ENCODE measurements around the gene SUSD1. TPM values are rescaled to one million over a fixed set of nuclear protein-coding genes. Genes with fewer than 3 reads are reported as not detected.
A peak's percentile ranks its signal among the peaks of the same experiment; 100 is the strongest.

SUSD1 gene
- total and polyA plus RNA-seq, 2 donors from 2014 or later, result 11.0 to 19.8 TPM

DNA sequence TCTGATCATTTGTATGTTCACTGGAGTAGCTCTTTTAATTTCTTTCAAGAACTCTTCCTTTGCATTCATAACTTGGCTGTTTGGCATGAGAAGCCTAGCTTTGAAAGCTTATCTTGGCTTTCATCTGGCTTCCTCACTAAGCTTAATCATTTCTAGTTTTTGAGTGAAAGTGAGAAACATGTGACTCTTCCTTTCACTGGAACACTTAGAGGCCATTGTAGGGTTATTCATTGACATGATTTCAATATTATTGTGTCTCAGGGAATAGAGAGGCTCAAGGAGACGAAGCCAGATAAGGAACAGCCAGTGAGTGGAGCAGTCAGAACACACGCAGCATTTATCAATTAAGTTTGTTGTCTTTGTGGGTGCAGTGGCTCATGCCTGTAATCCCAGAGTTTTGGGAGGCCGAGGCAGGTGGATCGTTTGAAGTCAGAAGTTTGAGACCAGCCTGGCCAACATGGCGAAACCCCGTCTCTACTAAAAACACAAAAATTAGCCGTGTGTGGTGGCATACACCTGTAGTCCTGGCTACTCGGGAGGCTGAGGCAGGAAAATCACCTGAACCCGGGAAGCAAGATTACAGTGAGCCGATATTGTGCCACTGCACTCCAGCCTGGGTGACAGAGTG, 180.2 kb downstream of the SUSD1 start:
- H3K27me3 ChIP-seq (ENCODE audit: control insufficient read depth, insufficient read depth, low read length), result no peaks in the 10 kb centered on the region
- no peak overlapping the region for H3K4me3 ChIP-seq (ENCODE audit: low read length in 3 of 3)
- peak overlapping the region; percentile 52 to 84 for H3K27ac ChIP-seq (ENCODE audit: low read depth in 2 of 2, low read length in 2 of 2)
- intact Hi-C loops (cut with DNase I), result no loop called here
- no peaks in the 10 kb centered on the region for H3K36me3 ChIP-seq (ENCODE audit: control insufficient read depth in 2 of 3, insufficient read depth in 3 of 3, low read length in 3 of 3)
- peaks cover 3 to 5% (median 3%) of the 10 kb centered on the region in 3 donors for H3K4me1 ChIP-seq (ENCODE audit: control insufficient read depth in 2 of 3, insufficient read depth in 2 of 3, low read depth in 1 of 3, low read length in 3 of 3)
- TF ChIP-seq, protein P1, sequence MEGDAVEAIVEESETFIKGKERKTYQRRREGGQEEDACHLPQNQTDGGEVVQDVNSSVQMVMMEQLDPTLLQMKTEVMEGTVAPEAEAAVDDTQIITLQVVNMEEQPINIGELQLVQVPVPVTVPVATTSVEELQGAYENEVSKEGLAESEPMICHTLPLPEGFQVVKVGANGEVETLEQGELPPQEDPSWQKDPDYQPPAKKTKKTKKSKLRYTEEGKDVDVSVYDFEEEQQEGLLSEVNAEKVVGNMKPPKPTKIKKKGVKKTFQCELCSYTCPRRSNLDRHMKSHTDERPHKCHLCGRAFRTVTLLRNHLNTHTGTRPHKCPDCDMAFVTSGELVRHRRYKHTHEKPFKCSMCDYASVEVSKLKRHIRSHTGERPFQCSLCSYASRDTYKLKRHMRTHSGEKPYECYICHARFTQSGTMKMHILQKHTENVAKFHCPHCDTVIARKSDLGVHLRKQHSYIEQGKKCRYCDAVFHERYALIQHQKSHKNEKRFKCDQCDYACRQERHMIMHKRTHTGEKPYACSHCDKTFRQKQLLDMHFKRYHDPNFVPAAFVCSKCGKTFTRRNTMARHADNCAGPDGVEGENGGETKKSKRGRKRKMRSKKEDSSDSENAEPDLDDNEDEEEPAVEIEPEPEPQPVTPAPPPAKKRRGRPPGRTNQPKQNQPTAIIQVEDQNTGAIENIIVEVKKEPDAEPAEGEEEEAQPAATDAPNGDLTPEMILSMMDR (IDR thresholded peaks at IDR 0.05; ENCODE audit: borderline replicate concordance, extremely low read depth, insufficient read depth), result no peak
- FAIRE-seq (peak; percentile 94), DNase-seq (peak in 2 of 5 donors; percentile 67 to 76)
- no peak overlapping the region for H3K9ac ChIP-seq (ENCODE audit: low read length in 3 of 3)
- H3K9me3 ChIP-seq (ENCODE audit: control insufficient read depth in 2 of 3, insufficient read depth in 1 of 3, low read length in 3 of 3), result peaks cover 0 to 4% (median 0%) of the 10 kb centered on the region in 3 donors

DNA sequence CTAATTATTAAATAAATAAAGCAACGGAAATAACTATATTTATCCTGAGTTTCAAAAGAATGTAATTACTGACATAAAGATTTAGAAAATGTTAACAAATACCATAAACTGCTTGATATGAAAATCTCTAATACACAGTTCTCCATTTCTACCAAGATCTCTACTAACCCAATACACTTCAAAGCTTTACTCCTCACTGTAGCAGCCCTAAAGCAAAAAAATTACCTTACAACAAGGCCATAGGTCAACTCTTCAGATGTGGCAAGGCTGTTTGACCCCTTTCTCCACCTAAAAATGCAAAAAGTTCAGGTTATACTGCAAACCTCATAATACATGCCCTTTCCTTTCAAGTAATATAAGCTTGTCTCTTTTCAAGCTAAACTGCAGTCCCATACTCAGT, 181.8 kb downstream of the SUSD1 start:
- Histone ChIP-seq H3K27ac (ENCODE audit: low read depth in 2 of 2, low read length in 2 of 2) (peak overlapping the region in 1 of 2 donors; percentile 42), H3K4me3 (ENCODE audit: low read length in 3 of 3) (no peak overlapping the region), H3K27me3 (ENCODE audit: control insufficient read depth, insufficient read depth, low read length) (no peaks in the 10 kb centered on the region), H3K36me3 (ENCODE audit: control insufficient read depth in 2 of 3, insufficient read depth in 3 of 3, low read length in 3 of 3) (no peaks in the 10 kb centered on the region), H3K9me3 (ENCODE audit: control insufficient read depth in 2 of 3, insufficient read depth in 1 of 3, low read length in 3 of 3) (peaks cover 0 to 4% (median 0%) of the 10 kb centered on the region in 3 donors), H3K4me1 (ENCODE audit: control insufficient read depth in 2 of 3, insufficient read depth in 2 of 3, low read depth in 1 of 3, low read length in 3 of 3) (peaks cover 3 to 5% (median 3%) of the 10 kb centered on the region in 3 donors), H3K9ac (ENCODE audit: low read length in 3 of 3) (no peak overlapping the region)
- FAIRE-seq, result no peak
- TF ChIP-seq, protein P1 (IDR thresholded peaks at IDR 0.05; ENCODE audit: borderline replicate concordance, extremely low read depth, insufficient read depth), result no peak
- intact Hi-C loops (cut with DNase I), result no loop called here
- no peak for DNase-seq

DNA sequence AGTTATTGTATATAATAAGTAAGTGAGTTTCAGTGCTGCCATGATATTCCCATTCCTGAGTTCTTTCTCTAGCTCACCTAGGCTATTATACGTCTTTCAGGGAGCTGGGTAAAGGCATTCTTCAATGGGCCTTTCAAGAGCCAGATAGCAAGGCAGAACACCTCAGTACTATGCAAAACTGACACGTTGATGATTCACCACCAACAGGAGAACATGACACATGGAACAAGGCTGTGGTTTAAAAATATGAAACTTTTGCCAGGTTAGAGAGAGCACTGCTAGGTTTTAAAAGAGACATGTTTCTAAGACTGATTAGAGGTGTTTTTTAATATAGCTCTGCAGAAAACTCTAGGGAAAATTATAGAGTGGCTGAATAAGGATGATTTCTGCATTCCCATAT, 182.6 kb downstream of the SUSD1 start:
- no peak for DNase-seq
- Histone ChIP-seq H3K27me3 (ENCODE audit: control insufficient read depth, insufficient read depth, low read length) (no peaks in the 10 kb centered on the region), H3K4me1 (ENCODE audit: control insufficient read depth in 2 of 3, insufficient read depth in 2 of 3, low read depth in 1 of 3, low read length in 3 of 3) (peaks cover 3 to 5% (median 3%) of the 10 kb centered on the region in 3 donors), H3K9ac (ENCODE audit: low read length in 3 of 3) (no peak overlapping the region), H3K4me3 (ENCODE audit: low read length in 3 of 3) (no peak overlapping the region), H3K36me3 (ENCODE audit: control insufficient read depth in 2 of 3, insufficient read depth in 3 of 3, low read length in 3 of 3) (no peaks in the 10 kb centered on the region), H3K27ac (ENCODE audit: low read depth in 2 of 2, low read length in 2 of 2) (no peak overlapping the region), H3K9me3 (ENCODE audit: control insufficient read depth in 2 of 3, insufficient read depth in 1 of 3, low read length in 3 of 3) (peaks cover 0 to 4% (median 0%) of the 10 kb centered on the region in 3 donors)
- intact Hi-C loops (cut with DNase I), result no loop called here
- TF ChIP-seq, protein P1 (IDR thresholded peaks at IDR 0.05; ENCODE audit: borderline replicate concordance, extremely low read depth, insufficient read depth), result no peak
- FAIRE-seq, result no peak

Measured in kidney (tissue), 14 donors.